ENCODE data around the gene DPP7.
A peak's percentile ranks its signal among the peaks of the same experiment; 100 is the strongest.

The DPP7 gene

DNA sequence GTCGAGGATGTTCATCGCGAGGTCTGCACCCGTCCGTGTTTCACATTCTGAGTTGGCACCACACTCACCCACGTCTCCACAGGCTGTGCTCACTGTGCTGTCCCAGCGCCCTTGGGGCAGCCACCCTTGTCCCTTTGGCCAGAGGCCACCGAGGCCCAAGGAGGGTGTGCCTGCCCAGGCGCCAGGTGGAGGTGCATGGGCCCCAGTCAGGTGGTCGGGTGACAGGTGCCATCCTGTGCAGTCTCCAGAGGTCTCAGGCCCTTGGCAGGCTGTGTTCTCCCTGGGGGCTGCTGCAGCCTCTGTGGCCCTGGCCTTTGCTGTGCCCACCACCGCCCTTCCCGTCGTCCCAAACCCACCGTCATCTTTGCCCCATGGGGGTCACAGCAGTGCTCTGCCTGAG is 15.3 kb downstream of the DPP7 start:
- Histone ChIP-seq H3K27ac (ENCODE audit: insufficient read depth, low read depth, low read length, poor library complexity, severe bottlenecking) (no peak overlapping the region), H3K36me3 (ENCODE audit: control insufficient read depth, insufficient read depth, low read length) (peaks cover 51% of the 10 kb centered on the region), H3K4me3 (ENCODE audit: insufficient read depth, low read depth, low read length) (no peak overlapping the region), H3K9me3 (ENCODE audit: control insufficient read depth, low read length) (no peaks in the 10 kb centered on the region), H3K4me1 (ENCODE audit: control insufficient read depth, insufficient read depth, low read length) (no peaks in the 10 kb centered on the region), H3K27me3 (ENCODE audit: control insufficient read depth, insufficient read depth, low read length, poor library complexity, severe bottlenecking) (no peaks in the 10 kb centered on the region)
- 96 to 98% methylated on average over 14 of the region's 14 CpGs for WGBS, 2 experiments

DNA sequence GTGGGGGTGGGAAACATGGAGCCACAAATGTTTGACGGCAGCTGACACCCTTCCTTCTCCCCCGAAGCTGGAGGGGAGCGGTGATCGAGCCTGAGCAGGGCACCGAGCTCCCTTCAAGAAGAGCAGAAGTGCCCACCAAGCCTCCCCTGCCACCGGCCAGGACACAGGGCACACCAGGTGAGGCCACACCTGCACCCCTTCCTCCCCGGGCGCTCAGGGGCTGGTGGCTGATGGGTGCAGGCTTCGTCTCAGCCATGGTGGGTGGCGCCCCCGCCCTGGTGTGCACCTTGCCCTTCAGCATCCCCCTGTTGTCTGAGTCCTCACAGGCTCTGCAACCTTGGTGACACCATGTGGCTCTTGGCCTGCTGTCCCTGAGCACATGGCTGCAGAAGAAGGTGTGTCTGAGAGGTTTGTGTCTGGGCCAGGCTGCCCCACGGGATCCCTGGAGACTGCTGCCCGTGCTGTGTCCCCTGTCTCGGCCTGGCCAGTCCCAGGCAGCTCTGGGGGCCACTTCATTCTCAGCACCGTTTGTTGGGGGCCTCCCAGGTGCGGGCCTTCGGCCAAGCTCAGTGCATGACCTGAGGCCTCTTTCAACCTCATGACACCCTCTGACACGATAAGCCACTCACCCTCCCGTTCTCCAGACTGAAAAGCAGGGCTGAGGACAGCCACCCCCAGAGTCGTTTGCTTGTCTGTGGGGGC is 16.6 kb downstream of the DPP7 start:
- Histone ChIP-seq H3K4me3 (ENCODE audit: insufficient read depth, low read depth, low read length) (no peak overlapping the region), H3K9me3 (ENCODE audit: control insufficient read depth, low read length) (no peaks in the 10 kb centered on the region), H3K27ac (ENCODE audit: insufficient read depth, low read depth, low read length, poor library complexity, severe bottlenecking) (no peak overlapping the region), H3K36me3 (ENCODE audit: control insufficient read depth, insufficient read depth, low read length) (peaks cover 43% of the 10 kb centered on the region), H3K4me1 (ENCODE audit: control insufficient read depth, insufficient read depth, low read length) (no peaks in the 10 kb centered on the region), H3K27me3 (ENCODE audit: control insufficient read depth, insufficient read depth, low read length, poor library complexity, severe bottlenecking) (no peaks in the 10 kb centered on the region)
- WGBS, 2 experiments, result 94% methylated on average over 20 of the region's 20 CpGs

DNA sequence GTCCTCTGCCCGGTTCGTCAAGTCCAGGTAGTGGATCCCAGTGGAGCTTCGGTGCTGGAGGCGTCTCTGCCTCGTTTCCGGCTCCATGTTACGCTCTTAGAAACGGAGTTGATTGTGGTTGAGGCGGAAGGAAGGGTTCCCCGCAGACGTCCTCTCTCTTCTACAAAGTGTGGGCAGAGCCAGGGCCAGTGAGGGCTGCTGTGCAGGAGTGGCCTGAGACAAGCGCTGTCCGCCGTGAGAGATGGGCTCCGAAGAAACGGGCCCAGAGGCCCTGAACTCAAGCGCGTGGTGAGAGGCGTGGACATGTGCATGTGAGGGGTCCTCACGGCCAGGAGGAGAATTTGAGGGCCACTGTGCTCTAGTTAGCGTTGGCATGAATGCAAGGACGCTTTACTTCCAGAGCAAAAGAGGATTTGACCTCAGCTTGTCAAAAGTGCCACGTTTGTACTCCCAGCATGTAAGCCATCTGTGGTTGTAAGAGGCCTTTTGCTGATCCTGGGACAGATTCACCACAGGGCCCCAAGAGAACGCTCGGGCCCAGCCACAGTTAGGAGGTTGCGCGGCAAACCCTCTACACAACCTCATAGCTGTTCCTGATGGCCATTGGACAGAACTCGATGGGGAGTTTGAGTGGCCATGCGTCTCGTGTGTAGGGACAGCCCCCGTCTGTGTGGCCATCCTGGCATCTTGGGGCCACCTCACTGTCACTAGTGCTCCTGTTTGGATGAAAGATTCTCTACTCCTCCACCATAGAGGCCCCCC is 17.6 kb downstream of the DPP7 start:
- H3K27ac ChIP-seq (ENCODE audit: insufficient read depth, low read depth, low read length, poor library complexity, severe bottlenecking), result no peak overlapping the region
- H3K27me3 ChIP-seq (ENCODE audit: control insufficient read depth, insufficient read depth, low read length, poor library complexity, severe bottlenecking), result no peaks in the 10 kb centered on the region
- H3K9me3 ChIP-seq (ENCODE audit: control insufficient read depth, low read length), result no peaks in the 10 kb centered on the region
- H3K36me3 ChIP-seq (ENCODE audit: control insufficient read depth, insufficient read depth, low read length), result peaks cover 37% of the 10 kb centered on the region
- no peaks in the 10 kb centered on the region for H3K4me1 ChIP-seq (ENCODE audit: control insufficient read depth, insufficient read depth, low read length)
- H3K4me3 ChIP-seq (ENCODE audit: insufficient read depth, low read depth, low read length), result no peak overlapping the region
- 96% methylated on average over 31 of the region's 31 CpGs for WGBS, 2 experiments

DNA sequence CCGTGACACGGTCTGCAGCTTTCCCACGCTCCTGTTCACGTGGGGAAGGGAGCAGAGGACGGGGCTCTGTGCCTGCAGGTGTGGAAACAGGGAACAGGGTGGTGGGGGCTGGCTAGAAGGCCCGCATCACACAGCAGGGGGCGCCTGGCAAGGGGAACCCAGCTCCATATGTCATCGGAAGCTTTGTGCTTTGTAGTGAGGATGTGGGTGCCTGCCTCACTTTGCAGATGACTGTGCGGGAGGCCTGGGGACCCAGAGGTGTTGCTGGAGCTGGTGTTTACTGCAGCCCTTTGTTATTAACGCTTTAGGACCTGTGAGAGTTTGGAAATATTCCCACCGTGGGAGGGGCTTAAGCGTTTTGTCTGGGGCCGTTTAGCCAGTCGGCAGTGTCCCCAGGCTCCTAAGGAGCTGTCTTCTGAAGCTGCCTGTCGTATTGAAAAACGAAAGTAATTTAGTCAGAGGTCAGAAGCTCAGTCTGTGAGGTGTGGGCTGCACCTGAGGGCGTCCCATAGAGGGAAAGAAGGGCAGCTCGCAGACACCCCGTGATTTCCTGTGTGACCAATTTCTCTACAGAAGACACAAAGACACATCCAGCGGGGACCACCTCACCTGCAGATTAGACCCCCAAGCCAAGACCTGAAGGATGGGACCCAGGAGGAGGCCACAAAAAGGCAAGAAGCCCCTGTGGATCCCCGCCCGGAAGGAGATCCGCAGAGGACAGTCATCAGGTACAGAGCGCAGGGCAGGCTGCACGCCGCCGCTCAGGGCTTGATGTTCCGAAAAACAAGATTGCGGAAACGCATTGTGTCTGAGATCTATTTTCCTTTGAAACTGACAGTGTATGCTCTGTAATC is 18.6 kb downstream of the DPP7 start:
- peaks cover 26% of the 10 kb centered on the region for H3K36me3 ChIP-seq (ENCODE audit: control insufficient read depth, insufficient read depth, low read length)
- H3K4me3 ChIP-seq (ENCODE audit: insufficient read depth, low read depth, low read length), result no peak overlapping the region
- no peak overlapping the region for H3K27ac ChIP-seq (ENCODE audit: insufficient read depth, low read depth, low read length, poor library complexity, severe bottlenecking)
- 90 to 91% methylated on average over 30 of the region's 30 CpGs for WGBS, 2 experiments
- H3K9me3 ChIP-seq (ENCODE audit: control insufficient read depth, low read length), result no peaks in the 10 kb centered on the region
- no peaks in the 10 kb centered on the region for H3K4me1 ChIP-seq (ENCODE audit: control insufficient read depth, insufficient read depth, low read length)
- H3K27me3 ChIP-seq (ENCODE audit: control insufficient read depth, insufficient read depth, low read length, poor library complexity, severe bottlenecking), result no peaks in the 10 kb centered on the region

DNA sequence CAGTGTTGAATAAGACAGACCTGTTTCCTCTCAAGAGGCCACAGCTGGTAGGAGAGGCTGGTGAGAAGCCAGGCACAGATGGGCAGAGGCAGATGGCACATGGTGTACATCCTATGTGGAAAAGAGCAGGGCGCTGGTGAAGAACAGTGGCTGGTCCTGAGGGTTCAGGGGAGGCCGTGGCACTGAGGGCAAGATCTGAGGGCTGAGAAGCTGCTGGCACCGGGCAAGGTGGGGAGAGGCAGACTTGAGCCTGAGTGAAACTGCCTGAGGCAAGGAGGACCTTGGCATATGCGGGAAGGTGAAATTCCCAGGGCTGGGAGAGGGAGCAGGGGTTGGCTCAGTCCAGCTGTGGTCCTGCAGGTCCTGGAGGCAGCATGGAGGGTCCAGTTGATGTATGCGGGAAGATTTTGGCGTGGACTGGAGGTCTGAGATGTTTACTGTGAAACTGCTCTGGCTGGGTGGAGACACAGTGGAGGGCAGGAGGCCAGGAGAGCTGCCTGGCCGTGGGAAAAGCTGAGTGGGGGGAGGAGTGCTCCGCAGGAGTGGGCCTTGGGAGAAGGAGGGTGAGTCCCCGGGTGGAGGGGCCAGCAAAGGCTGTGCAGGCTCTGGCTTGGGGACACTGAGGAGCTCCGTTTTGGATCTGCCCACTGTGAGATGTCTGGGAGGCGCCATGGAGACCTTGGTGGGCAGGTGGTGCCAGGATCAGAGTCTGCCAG is 25.1 kb downstream of the DPP7 start:
- Histone ChIP-seq H3K9me3 (ENCODE audit: control insufficient read depth, low read length) (no peaks in the 10 kb centered on the region), H3K4me1 (ENCODE audit: control insufficient read depth, insufficient read depth, low read length) (peaks cover 12% of the 10 kb centered on the region), H3K36me3 (ENCODE audit: control insufficient read depth, insufficient read depth, low read length) (peaks cover 12% of the 10 kb centered on the region), H3K4me3 (ENCODE audit: insufficient read depth, low read depth, low read length) (no peak overlapping the region), H3K27ac (ENCODE audit: insufficient read depth, low read depth, low read length, poor library complexity, severe bottlenecking) (no peak overlapping the region), H3K27me3 (ENCODE audit: control insufficient read depth, insufficient read depth, low read length, poor library complexity, severe bottlenecking) (peaks cover 21% of the 10 kb centered on the region)
- 93% methylated on average over 11 of the region's 11 CpGs for WGBS, 2 experiments

DNA sequence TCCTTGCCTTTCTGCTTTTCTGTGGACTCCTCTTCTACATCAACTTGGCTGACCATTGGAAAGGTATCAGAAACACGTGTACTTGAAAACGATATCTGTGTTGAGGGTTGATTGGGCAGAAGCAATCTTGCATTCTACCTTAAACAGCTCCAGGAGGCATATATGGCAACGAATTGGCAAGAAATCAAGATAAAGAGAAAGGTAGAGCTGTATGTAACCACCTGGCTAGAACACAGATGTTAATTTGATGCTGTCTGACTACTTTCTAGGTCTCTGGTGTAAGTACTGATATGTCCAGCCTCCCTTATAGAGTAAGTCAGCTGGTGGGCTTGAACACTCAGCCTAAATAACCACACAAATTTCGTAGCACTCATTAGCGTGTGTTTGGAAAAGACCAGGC is 26.4 kb downstream of the DPP7 start:
- WGBS, 2 experiments, result 93 to 94% methylated on average over 5 of the region's 5 CpGs
- no peaks in the 10 kb centered on the region for H3K9me3 ChIP-seq (ENCODE audit: control insufficient read depth, low read length)
- H3K27ac ChIP-seq (ENCODE audit: insufficient read depth, low read depth, low read length, poor library complexity, severe bottlenecking), result no peak overlapping the region
- H3K36me3 ChIP-seq (ENCODE audit: control insufficient read depth, insufficient read depth, low read length), result peaks cover 10% of the 10 kb centered on the region
- H3K27me3 ChIP-seq (ENCODE audit: control insufficient read depth, insufficient read depth, low read length, poor library complexity, severe bottlenecking), result peaks cover 23% of the 10 kb centered on the region
- peak overlapping the region; percentile 88 for H3K4me3 ChIP-seq (ENCODE audit: insufficient read depth, low read depth, low read length)
- H3K4me1 ChIP-seq (ENCODE audit: control insufficient read depth, insufficient read depth, low read length), result peaks cover 12% of the 10 kb centered on the region

DNA sequence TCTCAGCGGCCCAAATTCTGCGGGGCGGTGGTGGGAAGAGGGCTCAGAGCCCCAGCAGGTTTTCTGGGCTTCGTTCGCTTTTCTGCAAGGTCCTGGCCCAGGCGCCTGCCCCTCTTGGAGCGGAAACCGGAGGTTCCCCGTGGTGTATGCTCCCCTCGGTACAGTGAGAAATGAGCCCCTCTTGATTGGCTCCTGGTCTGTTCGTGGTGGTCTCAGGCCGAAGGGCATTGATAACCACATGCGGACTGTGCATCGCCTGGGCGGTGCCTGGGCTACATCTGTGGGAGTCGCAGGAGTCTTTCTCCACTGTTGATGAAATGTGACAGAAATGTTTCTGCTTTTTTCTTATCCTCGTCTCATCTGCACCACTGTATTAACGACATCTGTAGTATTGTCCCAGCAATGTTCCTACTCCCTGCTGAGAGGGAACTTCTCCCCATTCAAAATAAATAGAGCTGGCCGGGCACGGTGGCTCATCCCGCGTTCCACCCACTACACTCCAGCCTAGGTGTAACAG is 27.1 kb downstream of the DPP7 start:
- H3K27me3 ChIP-seq (ENCODE audit: control insufficient read depth, insufficient read depth, low read length, poor library complexity, severe bottlenecking), result peaks cover 23% of the 10 kb centered on the region
- peak overlapping the region; percentile 55 for H3K27ac ChIP-seq (ENCODE audit: insufficient read depth, low read depth, low read length, poor library complexity, severe bottlenecking)
- H3K36me3 ChIP-seq (ENCODE audit: control insufficient read depth, insufficient read depth, low read length), result peaks cover 6% of the 10 kb centered on the region
- H3K9me3 ChIP-seq (ENCODE audit: control insufficient read depth, low read length), result no peaks in the 10 kb centered on the region
- WGBS, 2 experiments, result 5 to 6% methylated on average over 22 of the region's 22 CpGs
- peaks cover 12% of the 10 kb centered on the region for H3K4me1 ChIP-seq (ENCODE audit: control insufficient read depth, insufficient read depth, low read length)
- peak overlapping the region; percentile 88 for H3K4me3 ChIP-seq (ENCODE audit: insufficient read depth, low read depth, low read length)

DNA sequence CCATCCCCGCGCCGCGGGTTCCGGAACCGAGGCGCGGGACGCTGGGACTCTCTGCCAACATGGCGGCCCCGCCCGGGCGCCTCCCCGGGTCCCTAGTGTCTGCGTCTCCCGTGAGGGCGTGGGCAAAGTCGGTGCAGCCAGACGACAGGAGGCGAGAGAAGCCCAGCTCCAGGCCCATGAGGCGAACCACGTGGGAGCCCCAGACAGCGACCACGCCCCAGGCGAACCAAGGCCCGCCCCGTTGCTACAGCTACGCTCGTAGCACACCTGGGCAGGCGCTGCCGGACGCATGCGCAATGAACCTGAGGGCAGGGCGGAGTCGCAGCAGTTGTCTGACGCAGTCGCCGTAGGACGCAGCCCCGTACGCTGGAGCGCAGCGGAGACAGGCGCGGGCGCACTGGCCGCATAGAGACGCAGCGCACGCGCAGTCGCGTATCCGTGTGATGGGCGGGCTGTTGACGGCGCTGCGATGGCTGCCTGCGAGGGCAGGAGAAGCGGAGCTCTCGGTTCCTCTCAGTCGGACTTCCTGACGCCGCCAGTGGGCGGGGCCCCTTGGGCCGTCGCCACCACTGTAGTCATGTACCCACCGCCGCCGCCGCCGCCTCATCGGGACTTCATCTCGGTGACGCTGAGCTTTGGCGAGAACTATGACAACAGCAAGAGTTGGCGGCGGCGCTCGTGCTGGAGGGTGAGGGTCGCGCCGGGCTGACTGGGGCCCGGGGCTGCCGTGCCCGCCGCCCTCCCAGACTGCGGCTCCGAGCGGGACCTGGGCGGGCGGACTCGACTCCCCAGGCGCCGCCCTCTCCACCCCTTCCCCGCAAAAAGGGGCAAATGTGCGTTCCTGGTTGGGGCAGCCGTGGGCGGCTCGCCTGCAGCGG is 27.8 kb downstream of the DPP7 start, which contains the start of gene MAN1B1:
Gene MAN1B1 (plus strand): TSS at position 455 of the 878 bp plus-strand sequence. CDS start 15 bp downstream, at position 470.
- peaks cover 12% of the 10 kb centered on the region for H3K4me1 ChIP-seq (ENCODE audit: control insufficient read depth, insufficient read depth, low read length)
- H3K27me3 ChIP-seq (ENCODE audit: control insufficient read depth, insufficient read depth, low read length, poor library complexity, severe bottlenecking), result peaks cover 28% of the 10 kb centered on the region
- peak within 1 kb of the TSS; percentile 88 for H3K4me3 ChIP-seq (ENCODE audit: insufficient read depth, low read depth, low read length)
- H3K36me3 ChIP-seq (ENCODE audit: control insufficient read depth, insufficient read depth, low read length), result peaks cover 6% of the 10 kb centered on the region
- no peaks in the 10 kb centered on the region for H3K9me3 ChIP-seq (ENCODE audit: control insufficient read depth, low read length)
- WGBS, 2 experiments, result 0 to 1% methylated on average over 101 of the region's 101 CpGs
- peak within 1 kb of the TSS; percentile 55 for H3K27ac ChIP-seq (ENCODE audit: insufficient read depth, low read depth, low read length, poor library complexity, severe bottlenecking)
